GM12891 (cell line): ENCODE results near the gene GAK.

Experiments
- POLR2A ChIP-seq: IDR thresholded peaks from 2 replicates; pipeline ENCODE4 v1.6.1; 2011; ENCODE audit warnings: low read depth, low read length, control low read depth
- POLR2AphosphoS5 ChIP-seq: IDR thresholded peaks from 2 replicates; pipeline ENCODE4 v1.6.1; 2011; ENCODE audit warnings: low read depth, low read length, control low read depth
- SPI1 ChIP-seq: IDR thresholded peaks from 2 replicates; pipeline ENCODE4 v1.6.1; 2011; ENCODE audit warnings: low read depth, low read length, control low read depth
- TAF1 ChIP-seq: IDR thresholded peaks from 2 replicates; pipeline ENCODE4 v1.6.1; 2011; ENCODE audit warnings: low read depth, low read length, control low read depth

- TF ChIP-seq TAF1 (no peak), POLR2A (no peak), POLR2AphosphoS5 (no peak), SPI1 (no peak)
These were observed 100.0 kb downstream of the GAK start for GRCh38 chr4:832108-832507.
